ENCODE results near the gene OTUD1. TPM values are rescaled to one million over a fixed set of nuclear protein-coding genes. Genes with fewer than 3 reads are reported as not detected.

Gene OTUD1
- total and polyA plus RNA-seq, 2 of the 4 experiments (the other 2 are of a cell fraction): 1.3 to 1.4 TPM

- H3K36me3 ChIP-seq (ENCODE audit: control insufficient read depth, insufficient read depth, low read length): no peaks in the 10 kb centered on the region
- BruUV-seq (replicated peaks): no TSS peak
- H4K91ac ChIP-seq (ENCODE audit: insufficient read depth, low read depth, low read length): no peak overlapping the region
- dilution Hi-C loops (cut with HindIII; ENCODE audit: low sequenced_read_pairs, unreplicated experiment) (no loop called here), intact Hi-C loops (cut with micrococcal nuclease) (no loop called here), in situ Hi-C loops (cut with MboI; ENCODE audit: low sequenced_read_pairs) (no loop called here)
- H2BK20ac ChIP-seq (ENCODE audit: low read depth, low read length): no peak overlapping the region
- H3K79me1 ChIP-seq (ENCODE audit: low read depth in 1 of 2, low read length in 2 of 2): no peaks in the 10 kb centered on the region
- H3K56ac ChIP-seq (ENCODE audit: extremely low read depth, insufficient read depth, low read length): no peak overlapping the region
- no peak overlapping the region for H3K14ac ChIP-seq (replicated peaks; ENCODE audit: low read depth, low read length)
- WGBS, 2 experiments (ENCODE audit: extremely low coverage in 2 of 2, insufficient read length in 1 of 2): no CpG with 5 or more reads among the region's 2 CpGs
- no peak overlapping the region for H2AK5ac ChIP-seq (ENCODE audit: low read depth, low read length)
- H3K4me1 ChIP-seq (ENCODE audit: control insufficient read depth, insufficient read depth, low read length): peaks cover 2% of the 10 kb centered on the region
- no peak overlapping the region for H3K18ac ChIP-seq (ENCODE audit: low read depth, low read length)
- TF ChIP-seq, protein P1, sequence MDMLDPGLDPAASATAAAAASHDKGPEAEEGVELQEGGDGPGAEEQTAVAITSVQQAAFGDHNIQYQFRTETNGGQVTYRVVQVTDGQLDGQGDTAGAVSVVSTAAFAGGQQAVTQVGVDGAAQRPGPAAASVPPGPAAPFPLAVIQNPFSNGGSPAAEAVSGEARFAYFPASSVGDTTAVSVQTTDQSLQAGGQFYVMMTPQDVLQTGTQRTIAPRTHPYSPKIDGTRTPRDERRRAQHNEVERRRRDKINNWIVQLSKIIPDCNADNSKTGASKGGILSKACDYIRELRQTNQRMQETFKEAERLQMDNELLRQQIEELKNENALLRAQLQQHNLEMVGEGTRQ (IDR thresholded peaks at IDR 0.05; ENCODE audit: low read depth, low read length): no peak
- no peak for TF ChIP-seq CHD1 (IDR thresholded peaks at IDR 0.05; ENCODE audit: low read depth, low read length)
- TF ChIP-seq FOS (IDR thresholded peaks at IDR 0.05; ENCODE audit: low read depth, low read length): no peak
- TF ChIP-seq SMC3 (IDR thresholded peaks at IDR 0.05; ENCODE audit: low read depth, low read length): no peak
- TF ChIP-seq CEBPB (IDR thresholded peaks at IDR 0.05; ENCODE audit: low read depth, low read length): no peak
- TF ChIP-seq RAD21 (IDR thresholded peaks at IDR 0.05; ENCODE audit: low read length): no peak
- no peak for TF ChIP-seq NFE2L2 (IDR thresholded peaks at IDR 0.05; ENCODE audit: low read depth, low read length)
- no peak for TF ChIP-seq MAFK (IDR thresholded peaks at IDR 0.05; ENCODE audit: low read depth, low read length)
- TF ChIP-seq, protein P2, sequence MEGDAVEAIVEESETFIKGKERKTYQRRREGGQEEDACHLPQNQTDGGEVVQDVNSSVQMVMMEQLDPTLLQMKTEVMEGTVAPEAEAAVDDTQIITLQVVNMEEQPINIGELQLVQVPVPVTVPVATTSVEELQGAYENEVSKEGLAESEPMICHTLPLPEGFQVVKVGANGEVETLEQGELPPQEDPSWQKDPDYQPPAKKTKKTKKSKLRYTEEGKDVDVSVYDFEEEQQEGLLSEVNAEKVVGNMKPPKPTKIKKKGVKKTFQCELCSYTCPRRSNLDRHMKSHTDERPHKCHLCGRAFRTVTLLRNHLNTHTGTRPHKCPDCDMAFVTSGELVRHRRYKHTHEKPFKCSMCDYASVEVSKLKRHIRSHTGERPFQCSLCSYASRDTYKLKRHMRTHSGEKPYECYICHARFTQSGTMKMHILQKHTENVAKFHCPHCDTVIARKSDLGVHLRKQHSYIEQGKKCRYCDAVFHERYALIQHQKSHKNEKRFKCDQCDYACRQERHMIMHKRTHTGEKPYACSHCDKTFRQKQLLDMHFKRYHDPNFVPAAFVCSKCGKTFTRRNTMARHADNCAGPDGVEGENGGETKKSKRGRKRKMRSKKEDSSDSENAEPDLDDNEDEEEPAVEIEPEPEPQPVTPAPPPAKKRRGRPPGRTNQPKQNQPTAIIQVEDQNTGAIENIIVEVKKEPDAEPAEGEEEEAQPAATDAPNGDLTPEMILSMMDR (conservative IDR thresholded peaks at IDR 0.05; ENCODE audit: low read depth, low read length): no peak
- TF ChIP-seq BHLHE40 (IDR thresholded peaks at IDR 0.05; ENCODE audit: low read depth, low read length): no peak
- TF ChIP-seq POLR2A (IDR thresholded peaks at IDR 0.05; ENCODE audit: low read depth, low read length): no peak
- TF ChIP-seq MAZ (IDR thresholded peaks at IDR 0.05; ENCODE audit: borderline replicate concordance, low read depth, low read length): no peak
- TF ChIP-seq RFX5 (IDR thresholded peaks at IDR 0.05; ENCODE audit: low read depth, low read length): no peak
- TF ChIP-seq, protein P3, sequence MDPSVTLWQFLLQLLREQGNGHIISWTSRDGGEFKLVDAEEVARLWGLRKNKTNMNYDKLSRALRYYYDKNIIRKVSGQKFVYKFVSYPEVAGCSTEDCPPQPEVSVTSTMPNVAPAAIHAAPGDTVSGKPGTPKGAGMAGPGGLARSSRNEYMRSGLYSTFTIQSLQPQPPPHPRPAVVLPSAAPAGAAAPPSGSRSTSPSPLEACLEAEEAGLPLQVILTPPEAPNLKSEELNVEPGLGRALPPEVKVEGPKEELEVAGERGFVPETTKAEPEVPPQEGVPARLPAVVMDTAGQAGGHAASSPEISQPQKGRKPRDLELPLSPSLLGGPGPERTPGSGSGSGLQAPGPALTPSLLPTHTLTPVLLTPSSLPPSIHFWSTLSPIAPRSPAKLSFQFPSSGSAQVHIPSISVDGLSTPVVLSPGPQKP (IDR thresholded peaks at IDR 0.05; ENCODE audit: borderline replicate concordance, low read depth, low read length): no peak
- no peak for TF ChIP-seq MXI1 (IDR thresholded peaks at IDR 0.05; ENCODE audit: borderline replicate concordance, low read depth, low read length)
- no peak for TF ChIP-seq RCOR1 (IDR thresholded peaks at IDR 0.05; ENCODE audit: insufficient replicate concordance, low read length)
- H4K5ac ChIP-seq (ENCODE audit: low read depth, low read length): no peak overlapping the region
- H2BK120ac ChIP-seq (ENCODE audit: low read depth, low read length): no peak overlapping the region
- no peak overlapping the region for H3K9ac ChIP-seq (ENCODE audit: low read depth, low read length)
- no peak overlapping the region for H2BK5ac ChIP-seq (ENCODE audit: low read depth, low read length, poor library complexity, severe bottlenecking)
- DNase-seq: no peak
- H2AFZ ChIP-seq (replicated peaks; ENCODE audit: low read length, poor library complexity): no peak overlapping the region
- H3K23ac ChIP-seq (ENCODE audit: low read depth, low read length): no peak overlapping the region
- no peaks in the 10 kb centered on the region for H4K20me1 ChIP-seq (ENCODE audit: insufficient read depth, low read length)
- no peaks in the 10 kb centered on the region; the same call in 1 of the 2 replicates for H3K27me3 ChIP-seq (ENCODE audit: control insufficient read depth, insufficient read depth, low read length)
- H4K8ac ChIP-seq (ENCODE audit: low read depth in 2 of 2, low read length in 2 of 2): no peak overlapping the region
- H3K9me3 ChIP-seq (ENCODE audit: control insufficient read depth, insufficient read depth, low read length): no peaks in the 10 kb centered on the region
- no peak overlapping the region for H2BK15ac ChIP-seq (ENCODE audit: low read depth, low read length)
- no peak overlapping the region for H3K4ac ChIP-seq (ENCODE audit: low read depth, low read length)
- no peak overlapping the region for H2AK9ac ChIP-seq (replicated peaks; ENCODE audit: low read depth, low read length, poor library complexity)
- H3K4me2 ChIP-seq (ENCODE audit: low read depth, low read length): no peak overlapping the region
- no peak for ATAC-seq (ENCODE audit: low read depth)
- no peak overlapping the region for H3K27ac ChIP-seq (ENCODE audit: insufficient read depth, low read length)
- CTCF ChIA-PET: no interaction called here
- H3K4me3 ChIP-seq (ENCODE audit: insufficient read depth, low read depth, low read length): no peak overlapping the region
- no peaks in the 10 kb centered on the region for H3K9me1 ChIP-seq (ENCODE audit: insufficient read depth, low read length)
- POLR2A ChIA-PET (ENCODE audit: unreplicated experiment): no interaction called here
Observed at GRCh38 chr10:23396695-23397094, 42.2 kb upstream of the OTUD1 start.

Measured in IMR-90 (cell line).